HAP-1 (cell line): ENCODE results near the gene PDLIM5.
"Not testable (repeated sequence)": the region's sequence is repeated elsewhere in the genome, so short reads cannot be mapped to it uniquely, and the experiment has no call there.

ENCODE experiments used
- DNase-seq, 2 experiments: peaks; one replicate each; pipeline ENCODE4 v3.0.0-alpha.2; 2016 to 2020; ENCODE audit warnings: low spot score in 2 of 2
- H3K27me3 ChIP-seq: fragments of 250-450 bp; sonication (Bioruptor Pico); 2 replicates; pipeline ENCODE4 v1.5.1; 2020; ENCODE audit warnings: low read depth, mild to moderate bottlenecking, moderate library complexity
- H3K36me3 ChIP-seq: fragments of 250-450 bp; sonication (Bioruptor Pico); replicated peaks from 2 replicates; pipeline ENCODE4 v1.5.1; 2020; ENCODE audit warnings: mild to moderate bottlenecking
- H3K4me1 ChIP-seq: fragments of 250-450 bp; sonication (Bioruptor Pico); 2 replicates; pipeline ENCODE4 v1.5.1; 2020; ENCODE audit warnings: mild to moderate bottlenecking
- H3K4me3 ChIP-seq: fragments of 250-450 bp; sonication (Bioruptor Pico); 2 replicates; pipeline ENCODE4 v1.5.1; 2020; ENCODE audit warnings: mild to moderate bottlenecking, moderate library complexity
- H3K9me3 ChIP-seq: fragments of 250-450 bp; sonication (Bioruptor Pico); 2 replicates; pipeline ENCODE4 v1.5.1; 2020; ENCODE audit warnings: mild to moderate bottlenecking, moderate library complexity
- in situ Hi-C: fragments of 300-500 bp; cut with MboI; formaldehyde crosslinking; loops from 3 replicates; pipeline ENCODE4 v1.14.3; 2020; ENCODE audit warnings: low sequenced_read_pairs, inconsistent platforms, mixed read lengths

Gene PDLIM5

DNA sequence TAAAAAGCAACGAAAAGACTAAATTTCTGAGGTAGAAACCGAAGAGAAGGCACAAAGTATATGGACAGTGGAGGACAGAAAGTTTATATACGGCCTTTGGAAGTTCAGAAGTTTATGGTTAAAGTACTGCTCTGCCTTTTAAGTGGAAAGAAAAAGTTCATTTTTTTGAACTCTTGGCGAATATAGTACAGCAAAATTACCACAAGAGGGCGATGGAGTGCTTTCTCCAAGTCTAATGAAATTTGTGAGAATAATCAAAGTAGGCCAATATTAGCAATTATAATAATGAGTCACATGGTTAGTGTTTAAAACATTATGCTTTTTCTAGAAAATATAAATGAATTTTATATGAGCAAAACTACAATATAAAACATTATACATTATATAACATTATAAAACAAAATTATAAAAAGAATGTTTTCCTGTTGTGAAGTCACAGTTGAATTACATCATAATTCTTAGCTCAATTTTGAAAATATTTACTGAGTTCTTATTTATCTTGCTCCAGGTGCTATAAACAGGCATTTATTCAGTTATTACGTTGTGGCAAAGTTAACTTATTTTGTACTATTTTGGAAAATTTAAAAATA is 169.8 kb downstream of the PDLIM5 start:
- Histone ChIP-seq H3K36me3 (no peaks in the 10 kb centered on the region), H3K4me1 (peaks cover 4% of the 10 kb centered on the region; the same call in 1 of the 2 replicates), H3K27me3 (no peaks in the 10 kb centered on the region), H3K9me3 (no peaks in the 10 kb centered on the region), H3K4me3 (no peak overlapping the region)
- peak; percentile 39 to 60 for DNase-seq
- in situ Hi-C loops = loop anchor here (10.0 to 25.0 kb wide), 2 partner anchors 483 to 834 kb away; no protein-coding TSS in a partner anchor

DNA sequence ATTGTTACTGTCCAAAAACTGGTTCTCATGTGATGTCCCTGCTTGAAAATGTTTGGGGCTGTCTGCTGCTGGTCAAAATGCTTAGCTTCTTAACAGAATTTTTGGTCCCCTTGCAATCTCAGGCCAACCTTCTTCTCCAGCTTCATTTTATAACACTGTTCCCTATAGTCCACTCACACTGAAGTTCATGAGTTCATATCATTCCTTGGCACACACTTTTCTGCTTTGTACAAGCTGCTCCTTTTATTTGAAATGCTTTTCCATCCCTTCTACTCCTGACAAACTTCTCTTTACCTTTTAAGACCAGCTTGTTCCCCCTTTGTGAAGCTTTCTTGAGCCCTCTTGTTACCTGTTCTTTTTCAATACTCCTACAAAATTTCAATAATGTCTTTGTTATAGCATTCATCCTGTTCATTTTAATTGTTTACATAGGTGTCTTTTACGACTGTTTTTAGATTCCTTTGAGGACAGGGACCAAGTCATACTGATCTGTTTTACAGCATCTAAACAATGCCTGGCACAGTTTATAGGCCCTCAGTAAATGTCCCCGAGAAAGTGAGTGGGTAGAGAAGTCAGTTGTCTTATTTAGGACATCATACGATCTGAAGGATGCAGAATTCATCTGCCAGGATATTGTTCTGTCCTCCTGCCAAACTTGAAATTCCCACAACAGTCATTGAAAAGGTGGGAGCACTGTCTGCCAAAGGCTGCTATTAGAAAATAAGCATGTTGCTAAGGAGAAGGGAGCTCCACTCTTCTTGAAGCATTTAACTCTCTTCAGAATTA is 171.6 kb downstream of the PDLIM5 start:
- in situ Hi-C loops = loop anchor here (10.0 to 25.0 kb wide), 2 partner anchors 481 to 836 kb away; no protein-coding TSS in a partner anchor
- H3K4me1 ChIP-seq = peaks cover 7% of the 10 kb centered on the region
- H3K36me3 ChIP-seq = no peaks in the 10 kb centered on the region
- no peak for DNase-seq
- H3K9me3 ChIP-seq = no peaks in the 10 kb centered on the region
- H3K4me3 ChIP-seq = no peak overlapping the region
- no peaks in the 10 kb centered on the region for H3K27me3 ChIP-seq

DNA sequence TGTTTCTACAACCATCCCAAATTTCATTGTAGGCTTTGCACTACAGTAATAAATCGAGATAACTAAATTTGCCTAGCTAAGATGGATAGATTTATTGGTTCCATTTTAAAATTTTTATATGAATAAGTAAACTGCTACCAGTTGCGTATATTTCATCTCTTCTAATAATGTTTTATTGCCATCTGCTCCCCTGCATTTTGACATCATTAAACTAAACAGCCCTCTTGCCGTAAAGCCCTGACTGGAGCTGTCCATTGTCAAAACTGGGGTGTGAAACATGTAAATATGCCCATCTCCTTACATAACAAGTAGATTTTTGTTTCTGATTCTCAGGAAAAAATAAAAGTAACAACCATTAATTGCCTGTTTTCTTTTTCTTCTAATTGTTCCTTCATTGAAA is 175.2 kb downstream of the PDLIM5 start:
- no peak for DNase-seq
- H3K4me3 ChIP-seq = no peak overlapping the region
- peaks cover 3% of the 10 kb centered on the region for H3K4me1 ChIP-seq
- in situ Hi-C loops = loop anchor here (10.0 kb wide), 1 partner anchor 478 kb away; no protein-coding TSS in a partner anchor
- H3K9me3 ChIP-seq = no peaks in the 10 kb centered on the region
- H3K36me3 ChIP-seq = no peaks in the 10 kb centered on the region
- H3K27me3 ChIP-seq = no peaks in the 10 kb centered on the region

DNA sequence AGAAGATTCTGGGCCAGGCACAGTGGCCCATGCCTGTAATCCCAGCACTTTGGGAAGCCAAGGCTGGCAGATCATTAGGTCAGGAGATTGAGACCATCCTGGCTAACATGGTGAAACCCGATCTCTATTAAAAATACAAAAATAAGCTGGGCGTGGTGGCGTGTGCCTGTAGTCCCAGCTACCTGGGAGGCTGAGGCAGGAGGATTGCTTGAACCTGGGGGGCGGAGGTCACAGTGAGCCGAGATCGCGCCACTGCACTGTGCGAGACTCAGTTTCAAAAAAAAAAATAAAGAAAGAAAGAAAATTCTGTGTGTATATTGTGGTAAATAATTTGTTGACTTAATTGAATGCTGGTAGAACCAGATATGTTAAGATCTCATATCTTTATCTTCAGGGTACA is 177.3 kb downstream of the PDLIM5 start:
- not testable (repeated sequence) for H3K4me3 ChIP-seq, DNase-seq, H3K36me3 ChIP-seq, H3K9me3 ChIP-seq, H3K4me1 ChIP-seq, H3K27me3 ChIP-seq
- in situ Hi-C loops = loop anchor here (10.0 kb wide), 1 partner anchor 476 kb away; no protein-coding TSS in a partner anchor

DNA sequence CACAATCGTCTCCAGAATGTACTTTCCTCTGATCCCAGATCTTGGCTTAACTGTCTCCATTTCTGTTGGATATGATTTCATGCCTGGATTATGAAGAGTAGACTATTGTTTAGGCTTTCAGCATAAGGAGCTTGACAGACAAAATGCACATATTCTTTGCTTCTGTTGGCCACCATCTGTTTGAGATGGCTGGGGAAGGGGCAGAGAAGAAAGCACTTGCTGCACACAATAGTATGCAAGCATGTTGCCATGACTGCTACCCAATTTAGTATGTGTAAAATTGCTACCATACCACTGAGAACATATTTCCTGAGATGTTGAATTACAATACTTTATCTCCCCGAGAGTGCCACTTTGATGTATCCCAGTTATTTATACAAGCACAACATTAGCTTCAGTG is 178.1 kb downstream of the PDLIM5 start:
- in situ Hi-C loops = loop anchor here (10.0 kb wide), 1 partner anchor 475 kb away; no protein-coding TSS in a partner anchor
- Histone ChIP-seq H3K36me3 (no peaks in the 10 kb centered on the region), H3K4me1 (peaks cover 3% of the 10 kb centered on the region), H3K4me3 (no peak overlapping the region), H3K27me3 (no peaks in the 10 kb centered on the region), H3K9me3 (no peaks in the 10 kb centered on the region)
- DNase-seq = no peak

DNA sequence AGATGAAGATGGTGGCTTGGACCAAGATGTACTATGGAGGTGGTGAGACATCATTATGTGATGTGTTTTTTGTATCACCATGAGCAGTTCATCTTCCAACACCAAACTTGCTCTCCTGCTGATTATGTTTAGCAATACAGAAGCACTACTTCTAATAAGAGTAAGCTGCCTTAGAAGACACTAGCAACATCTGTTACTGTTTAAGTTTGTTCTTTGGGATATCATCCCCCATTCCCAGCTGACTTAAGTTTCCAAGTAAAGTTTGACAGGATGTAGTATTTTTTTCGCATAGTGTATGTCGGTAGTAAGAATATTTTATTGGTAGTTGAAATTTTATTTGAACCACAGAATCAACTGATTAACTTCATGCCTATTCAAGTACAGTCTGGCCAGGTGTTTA is 182.5 kb downstream of the PDLIM5 start:
- in situ Hi-C loops = no loop called here
- Histone ChIP-seq H3K27me3 (no peaks in the 10 kb centered on the region), H3K4me1 (0 out of 2 replicates have a peak, but pooled peaks cover 4% of the 10 kb centered on the region), H3K36me3 (no peaks in the 10 kb centered on the region), H3K9me3 (no peaks in the 10 kb centered on the region), H3K4me3 (no peak overlapping the region)
- DNase-seq = no peak

DNA sequence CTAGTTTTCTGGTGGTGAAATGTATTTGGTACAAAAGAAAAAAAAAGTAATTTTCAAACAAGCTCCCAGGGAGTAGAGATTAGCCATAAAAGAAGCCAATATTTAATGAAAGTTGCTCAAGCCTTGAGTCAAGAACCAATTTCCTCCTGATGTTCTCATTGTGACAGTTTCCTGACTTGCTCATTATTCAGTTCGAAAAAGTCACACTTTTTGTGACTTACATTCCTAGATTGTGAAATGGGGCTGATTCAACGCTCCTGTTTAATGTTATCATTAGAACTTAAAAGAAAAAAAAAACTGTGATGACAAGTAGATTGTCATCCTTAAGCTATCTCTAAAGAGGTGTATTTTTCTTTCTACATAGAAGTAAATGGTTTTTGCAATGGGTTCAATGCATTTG is 183.4 kb downstream of the PDLIM5 start:
- H3K27me3 ChIP-seq = no peaks in the 10 kb centered on the region
- in situ Hi-C loops = no loop called here
- no peak for DNase-seq

DNA sequence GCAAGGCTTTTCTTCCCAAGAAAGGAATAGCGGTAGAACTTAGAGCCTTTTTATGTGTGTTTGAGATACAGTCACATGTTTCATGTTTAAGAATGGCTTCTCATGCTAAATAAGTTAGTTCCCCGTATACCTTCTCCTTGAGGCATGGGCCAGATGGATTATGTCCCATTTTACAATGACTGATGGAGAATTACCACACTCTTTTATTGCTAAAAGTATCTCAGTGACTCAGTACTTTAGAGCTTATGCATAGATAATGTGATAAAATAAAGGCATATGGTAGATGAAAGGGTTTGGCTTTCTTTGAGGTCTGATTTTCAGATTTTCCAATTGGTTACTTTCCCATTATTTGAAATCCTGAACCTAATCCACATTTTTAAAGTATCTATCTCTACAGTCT is 184.3 kb downstream of the PDLIM5 start:
- Histone ChIP-seq H3K4me1 (0 out of 2 replicates have a peak, but pooled peaks cover 4% of the 10 kb centered on the region), H3K4me3 (no peak overlapping the region), H3K27me3 (no peaks in the 10 kb centered on the region), H3K9me3 (no peaks in the 10 kb centered on the region), H3K36me3 (no peaks in the 10 kb centered on the region)
- DNase-seq = peak in 1 of 2 experiments; percentile 31
- in situ Hi-C loops = no loop called here

More for the DNA sequence above, 183.4 kb downstream of the PDLIM5 start:
- no peak overlapping the region for H3K4me3 ChIP-seq
- no peaks in the 10 kb centered on the region for H3K36me3 ChIP-seq
- H3K9me3 ChIP-seq = no peaks in the 10 kb centered on the region
- H3K4me1 ChIP-seq = 0 out of 2 replicates have a peak, but pooled peaks cover 4% of the 10 kb centered on the region

DNA sequence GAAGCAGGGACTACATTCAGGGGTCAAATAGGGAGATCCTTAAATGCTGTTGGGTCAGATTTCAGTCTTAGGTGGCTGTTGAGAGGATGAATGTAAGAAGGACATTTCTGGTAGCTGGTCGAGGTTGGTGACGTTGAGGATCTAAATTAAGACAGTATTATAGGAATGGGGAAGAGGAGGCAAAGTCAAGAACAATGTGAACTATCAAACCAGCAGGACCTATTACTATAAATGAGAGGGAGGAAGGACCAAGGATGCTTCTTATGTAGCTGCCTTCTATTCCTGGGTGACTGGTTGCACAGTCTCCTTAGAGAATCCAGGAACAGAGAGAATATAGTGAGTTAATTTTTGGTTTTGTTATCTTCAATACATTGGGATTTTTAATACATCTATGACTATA is 187.6 kb downstream of the PDLIM5 start:
- no peaks in the 10 kb centered on the region for H3K27me3 ChIP-seq
- no peak overlapping the region for H3K4me3 ChIP-seq
- in situ Hi-C loops = no loop called here
- DNase-seq = no peak
- H3K36me3 ChIP-seq = 0 out of 2 replicates have a peak, but pooled peaks cover 6% of the 10 kb centered on the region
- H3K9me3 ChIP-seq = no peaks in the 10 kb centered on the region
- 0 out of 2 replicates have a peak, but pooled peaks cover 4% of the 10 kb centered on the region for H3K4me1 ChIP-seq

DNA sequence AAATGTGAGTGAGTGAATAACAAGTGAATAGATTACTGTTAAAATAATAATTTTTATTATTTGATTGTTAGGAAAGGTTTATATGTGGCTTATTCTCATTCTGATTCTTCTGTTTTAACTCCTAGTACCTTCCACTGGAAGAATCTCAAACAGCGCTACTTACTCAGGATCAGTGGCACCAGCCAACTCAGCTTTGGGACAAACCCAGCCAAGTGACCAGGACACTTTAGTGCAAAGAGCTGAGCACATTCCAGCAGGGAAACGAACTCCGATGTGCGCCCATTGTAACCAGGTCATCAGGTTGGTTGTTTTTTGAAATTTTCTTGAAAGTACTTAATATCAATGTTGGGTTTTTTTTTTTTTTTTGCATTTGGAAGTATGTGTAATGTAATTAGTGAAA is 188.4 kb downstream of the PDLIM5 start:
- no peak overlapping the region for H3K4me3 ChIP-seq
- no peaks in the 10 kb centered on the region for H3K9me3 ChIP-seq
- in situ Hi-C loops = no loop called here

DNA sequence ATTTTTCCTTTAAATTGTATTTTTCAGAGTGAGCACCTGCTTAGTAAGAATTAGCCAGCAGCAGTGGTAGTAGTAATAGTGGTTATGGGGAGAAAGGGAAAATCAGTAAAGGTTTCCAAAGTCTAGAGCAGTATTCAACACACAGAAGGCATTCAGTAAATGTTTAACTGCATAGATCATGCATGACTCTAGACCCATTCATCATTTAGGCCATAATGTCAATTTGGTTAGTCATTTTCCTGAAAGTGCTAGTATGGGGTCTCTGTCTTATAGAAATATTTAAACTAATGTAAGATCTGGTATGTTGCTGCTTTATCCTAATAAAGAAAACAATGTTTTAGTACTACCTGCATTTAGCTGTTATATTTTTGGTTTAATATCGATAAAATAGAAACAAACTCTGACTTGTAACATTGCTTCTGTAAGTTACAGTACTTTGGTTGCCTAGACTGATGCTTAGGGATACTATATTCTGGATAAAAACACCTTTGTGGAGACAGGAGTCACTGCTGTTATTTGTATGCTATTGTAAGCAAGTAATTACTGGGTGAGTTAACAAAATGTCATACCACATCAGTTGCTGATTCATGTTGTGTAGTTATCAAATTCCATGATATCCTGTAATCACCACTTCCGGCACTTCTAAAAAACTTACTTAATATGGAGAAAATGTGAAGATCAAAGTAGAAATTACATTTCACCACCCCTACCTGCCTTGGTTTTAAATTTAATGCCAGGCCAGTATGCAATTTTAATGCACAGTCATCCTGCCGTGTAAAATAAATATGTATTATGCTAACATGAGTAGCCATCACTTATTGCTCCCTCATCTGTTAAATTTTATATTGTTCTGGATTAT is 190.2 kb downstream of the PDLIM5 start:
- peaks cover 6% of the 10 kb centered on the region for H3K4me1 ChIP-seq
- no peak overlapping the region for H3K4me3 ChIP-seq
- no peaks in the 10 kb centered on the region for H3K9me3 ChIP-seq
- peaks cover 14% of the 10 kb centered on the region; the same call in 1 of the 2 replicates for H3K36me3 ChIP-seq
- no peaks in the 10 kb centered on the region for H3K27me3 ChIP-seq
- DNase-seq = no peak
- in situ Hi-C loops = no loop called here

More for the DNA sequence above, 188.4 kb downstream of the PDLIM5 start:
- H3K36me3 ChIP-seq = 0 out of 2 replicates have a peak, but pooled peaks cover 6% of the 10 kb centered on the region
- H3K27me3 ChIP-seq = no peaks in the 10 kb centered on the region
- DNase-seq = no peak
- H3K4me1 ChIP-seq = 0 out of 2 replicates have a peak, but pooled peaks cover 4% of the 10 kb centered on the region

DNA sequence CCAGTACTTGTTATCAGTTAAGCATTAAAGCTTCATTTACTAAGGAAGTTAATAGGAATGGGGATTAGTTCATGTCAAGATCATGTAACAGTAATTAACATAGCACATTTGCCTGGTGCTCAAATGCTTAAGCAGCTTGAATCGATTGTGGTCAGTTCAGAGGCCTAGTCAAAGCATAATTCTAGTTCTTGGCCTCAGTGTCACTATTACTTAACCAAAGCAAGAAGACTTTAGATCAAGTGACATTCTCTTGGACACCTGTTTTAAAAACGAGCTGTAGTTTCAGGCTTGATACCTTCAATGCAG is 190.8 kb downstream of the PDLIM5 start:
- no peak for DNase-seq
- H3K4me1 ChIP-seq = peaks cover 6% of the 10 kb centered on the region
- in situ Hi-C loops = no loop called here
- H3K4me3 ChIP-seq = no peak overlapping the region
- H3K27me3 ChIP-seq = no peaks in the 10 kb centered on the region
- peaks cover 14% of the 10 kb centered on the region; the same call in 1 of the 2 replicates for H3K36me3 ChIP-seq
- no peaks in the 10 kb centered on the region for H3K9me3 ChIP-seq

DNA sequence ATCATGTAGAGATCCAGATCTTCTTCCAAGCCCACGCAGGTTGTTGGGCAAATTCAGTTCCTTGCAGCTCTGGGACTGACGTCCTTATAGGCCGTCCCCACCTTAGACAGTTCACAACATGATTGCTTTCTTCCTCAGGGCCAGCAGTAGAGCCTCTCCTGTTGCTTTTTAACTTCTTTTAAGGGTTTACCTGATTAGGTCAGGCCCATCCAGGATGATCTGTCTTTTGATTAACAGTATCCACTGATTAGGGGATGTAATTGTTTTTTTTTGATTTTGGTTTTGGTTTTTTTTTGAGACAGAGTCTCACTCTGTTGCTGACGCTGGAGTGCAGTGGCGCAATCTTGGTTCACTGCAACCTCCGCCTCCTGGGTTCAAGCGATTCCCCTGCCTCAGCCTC is 197.0 kb downstream of the PDLIM5 start:
- H3K4me1 ChIP-seq = peaks cover 6% of the 10 kb centered on the region
- H3K9me3 ChIP-seq = no peaks in the 10 kb centered on the region
- in situ Hi-C loops = no loop called here
- H3K27me3 ChIP-seq = no peaks in the 10 kb centered on the region
- no peak for DNase-seq
- H3K36me3 ChIP-seq = peaks cover 8% of the 10 kb centered on the region; the same call in 1 of the 2 replicates
- H3K4me3 ChIP-seq = no peak overlapping the region
